Stimulated activated CD4-positive, alpha-beta T cell treated with anti-CD3 and anti-CD28 coated beads, TNF-alpha, amount 100 ng/mL, for 24 hours (primary cell): ENCODE results near the gene ZNF358.

ENCODE experiments used
- DNase-seq, 3 experiments: peaks; one replicate each; pipeline ENCODE4 v3.0.0-alpha.2; 2020; ENCODE audit warnings: low read depth in 3 of 3

The ZNF358 gene

DNA sequence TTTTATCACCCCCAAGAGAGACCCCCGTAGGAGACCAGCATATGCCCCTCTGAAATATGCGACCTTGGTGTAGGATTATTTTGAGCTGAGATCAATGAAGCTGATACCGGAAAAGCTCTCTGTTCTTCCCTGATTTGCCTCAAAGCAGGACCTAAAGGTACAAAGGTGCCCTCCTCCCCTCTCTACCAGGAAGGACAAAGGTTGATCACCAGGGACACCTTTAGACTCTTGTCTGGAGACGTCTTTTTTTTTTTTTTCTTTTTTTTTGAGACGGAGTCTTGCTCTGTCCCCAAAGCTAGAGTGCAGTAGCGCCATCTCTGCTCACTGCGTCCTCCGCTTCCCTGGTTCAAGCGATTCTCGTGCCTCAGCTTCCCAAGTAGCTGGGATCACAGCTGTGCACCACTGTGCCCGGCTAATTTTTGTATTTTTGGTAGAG lies 26.3 kb upstream of the ZNF358 start:
- no peak for DNase-seq

DNA sequence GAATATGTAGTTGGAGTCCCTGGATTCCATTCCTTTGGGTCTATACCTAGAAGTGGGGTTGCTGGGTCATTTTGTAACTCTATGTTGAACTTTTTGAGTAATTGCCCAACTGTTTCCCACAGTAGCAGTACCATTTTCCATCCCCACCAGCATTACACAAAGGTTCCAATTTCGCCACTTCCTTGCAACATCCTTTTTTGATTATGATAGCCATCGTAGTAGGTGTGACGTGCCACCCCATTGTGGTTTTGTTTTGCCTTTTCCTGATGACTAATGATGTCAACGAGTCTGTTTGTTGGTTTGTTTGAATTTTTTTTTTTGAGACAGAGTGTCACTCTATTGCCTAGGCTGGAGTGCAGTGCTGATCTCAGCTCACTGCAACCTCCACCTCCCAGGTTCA lies 23.8 kb upstream of the ZNF358 start:
- DNase-seq, result peak in 1 of 3 experiments; percentile 58

DNA sequence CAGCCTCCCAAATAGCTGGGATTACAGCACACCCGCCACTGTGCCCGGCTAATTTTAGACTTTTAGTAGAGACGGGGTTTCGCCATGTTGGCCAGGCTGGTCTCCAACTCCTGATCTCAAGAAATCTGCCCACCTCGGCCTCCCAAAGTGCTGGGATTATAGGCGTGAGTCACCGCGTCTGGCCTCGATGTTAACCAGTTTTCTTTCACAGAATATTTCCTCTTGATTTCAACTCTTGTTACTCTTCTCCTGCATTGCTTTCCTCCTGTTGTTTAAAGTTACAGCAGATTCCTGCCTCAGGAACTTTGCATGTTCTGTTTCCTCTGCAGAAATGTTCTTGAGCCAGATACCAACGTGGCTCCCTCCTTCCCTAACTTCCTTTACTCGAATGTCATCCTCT lies 23.3 kb upstream of the ZNF358 start:
- no peak for DNase-seq

DNA sequence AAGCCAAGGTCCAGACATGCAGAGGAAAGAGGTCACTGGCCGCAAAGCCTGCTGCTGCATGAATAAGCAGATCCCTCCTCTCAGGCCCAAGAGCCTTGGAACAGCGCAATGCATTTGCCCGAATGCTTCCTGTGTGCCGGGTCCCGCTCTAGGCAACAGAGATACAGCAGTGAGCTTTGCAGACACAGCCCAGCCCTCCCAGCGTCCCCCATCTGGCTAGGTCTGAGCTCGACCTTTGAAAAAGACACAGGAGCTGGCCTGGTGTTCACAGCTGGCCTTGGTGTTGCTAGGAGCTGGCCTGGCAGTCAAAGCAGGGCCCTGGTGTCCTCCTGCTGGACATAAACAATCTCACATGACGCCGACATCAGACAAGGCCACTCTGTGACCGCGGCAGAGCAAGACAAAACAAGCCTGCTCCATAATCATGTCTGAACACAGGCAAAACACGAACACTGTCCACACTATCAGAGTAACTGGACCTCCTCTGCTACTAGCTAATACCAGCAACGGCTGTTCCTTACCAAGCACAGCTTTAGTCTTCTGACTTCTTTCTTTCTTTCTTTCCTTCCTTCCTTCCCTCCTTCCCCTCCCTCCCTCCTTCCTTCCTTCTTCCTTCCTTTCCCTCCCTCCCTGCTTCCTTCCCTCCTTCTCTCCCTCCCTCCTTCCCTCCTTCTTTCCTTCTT lies 21.3 kb upstream of the ZNF358 start:
- no peak for DNase-seq

DNA sequence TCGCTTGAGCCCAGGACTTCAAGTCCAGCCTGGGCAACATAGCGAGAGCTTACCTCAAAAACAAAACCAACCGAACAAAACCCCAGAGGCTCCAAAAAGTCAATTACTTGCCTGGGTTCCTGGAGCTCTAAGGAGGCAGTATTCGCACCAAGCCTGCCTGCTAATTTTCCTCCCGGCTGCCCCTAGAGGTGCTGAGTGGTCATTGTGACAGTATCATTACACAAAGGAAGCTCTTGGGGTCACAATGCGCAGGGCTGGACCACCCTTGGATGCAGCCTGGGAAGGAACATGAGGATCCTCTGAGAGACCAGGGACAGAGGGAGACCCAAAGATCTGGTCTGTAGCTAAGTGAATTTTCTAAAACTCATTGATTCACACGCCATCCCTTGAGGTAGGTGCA lies 18.6 kb upstream of the ZNF358 start:
- DNase-seq, result no peak

DNA sequence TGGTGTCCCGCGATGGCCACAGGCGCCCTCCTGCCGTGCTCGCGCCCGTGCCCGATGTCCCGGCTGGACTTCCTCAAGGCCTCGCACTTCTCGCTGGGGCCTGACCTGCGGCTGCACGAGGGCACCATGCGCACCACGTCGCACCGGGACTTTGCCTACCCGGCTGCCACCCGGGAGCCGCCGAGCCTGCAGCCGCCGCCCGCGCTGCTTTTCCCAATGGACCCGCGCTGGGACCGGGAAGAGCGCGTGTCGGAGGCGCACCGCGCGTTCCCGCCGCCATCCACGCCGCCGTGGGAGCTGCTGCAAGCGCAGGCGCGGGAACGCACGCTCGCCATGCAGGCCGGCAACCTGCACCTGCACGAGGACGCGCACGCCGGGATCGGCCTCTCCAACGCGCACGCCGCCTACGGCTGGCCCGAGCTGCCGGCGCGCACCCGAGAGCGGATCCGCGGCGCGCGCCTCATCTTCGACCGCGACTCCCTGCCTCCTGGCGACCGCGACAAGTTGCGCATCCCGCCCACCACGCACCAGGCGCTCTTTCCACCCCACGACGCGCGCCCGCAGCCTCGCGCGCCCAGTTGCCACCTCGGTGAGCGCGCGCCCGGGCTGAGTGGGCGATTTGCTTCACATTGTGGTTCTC lies 15.0 kb upstream of the ZNF358 start:
- peak in 2 of 3 experiments; percentile 45 to 74 for DNase-seq

DNA sequence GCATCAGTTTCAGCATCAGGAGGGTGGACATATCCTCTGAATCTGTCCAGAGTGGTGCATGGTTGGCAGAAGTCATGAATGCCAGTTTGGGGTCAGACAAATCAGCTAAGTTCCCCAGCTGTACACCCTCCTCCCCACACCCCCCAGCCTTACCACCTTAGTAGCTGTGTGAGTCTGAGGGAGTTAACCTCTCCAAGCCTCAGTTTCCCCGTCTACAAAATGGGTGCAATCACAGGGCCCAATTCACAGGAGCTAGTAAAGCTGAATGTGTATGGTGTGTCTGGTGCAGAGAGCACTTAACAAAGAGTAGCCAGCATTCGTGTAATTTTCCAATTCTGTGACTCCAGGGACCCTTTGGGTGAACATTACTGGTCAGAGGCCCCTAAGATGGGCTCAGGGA lies 13.4 kb upstream of the ZNF358 start:
- no peak for DNase-seq

DNA sequence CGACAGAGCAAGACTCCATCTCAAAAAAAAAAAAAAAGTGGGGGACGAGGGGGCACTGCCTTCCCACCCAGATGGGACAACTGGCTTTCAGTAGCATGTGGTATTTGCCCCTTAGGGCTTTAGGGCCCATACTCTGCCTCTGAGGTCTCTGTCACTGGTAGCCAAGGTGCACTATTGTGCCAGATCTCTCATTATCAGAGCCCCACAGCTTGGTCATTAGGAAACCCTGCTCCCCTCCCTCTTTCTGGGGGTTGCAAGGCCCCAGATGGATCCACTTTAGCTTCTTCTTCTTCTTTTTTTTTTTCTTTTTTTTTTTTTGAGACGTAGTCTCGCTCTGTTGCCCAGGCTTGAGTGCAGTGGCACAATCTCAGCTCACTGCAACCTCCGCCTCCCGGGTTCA lies 11.2 kb upstream of the ZNF358 start:
- DNase-seq, result no peak

DNA sequence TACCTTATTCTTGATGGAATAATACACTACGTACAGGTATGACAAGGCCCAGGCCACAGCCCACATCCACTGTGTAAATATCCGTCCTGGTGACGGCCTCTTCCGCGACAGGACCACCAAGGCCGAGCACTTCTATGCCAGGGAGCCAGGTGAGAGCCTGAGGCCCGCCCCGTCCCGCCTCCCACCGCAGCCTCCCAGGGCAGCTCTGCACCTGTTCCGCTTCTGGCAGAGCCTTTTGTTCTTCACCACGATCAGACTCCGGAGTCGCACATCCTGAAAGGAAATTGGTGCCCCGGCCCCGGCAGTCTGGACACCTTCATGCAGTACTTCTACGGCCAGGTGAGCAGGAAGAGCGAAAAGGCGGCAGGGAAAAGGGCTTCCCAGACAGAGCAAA lies 10.6 kb upstream of the ZNF358 start:
- no peak for DNase-seq

DNA sequence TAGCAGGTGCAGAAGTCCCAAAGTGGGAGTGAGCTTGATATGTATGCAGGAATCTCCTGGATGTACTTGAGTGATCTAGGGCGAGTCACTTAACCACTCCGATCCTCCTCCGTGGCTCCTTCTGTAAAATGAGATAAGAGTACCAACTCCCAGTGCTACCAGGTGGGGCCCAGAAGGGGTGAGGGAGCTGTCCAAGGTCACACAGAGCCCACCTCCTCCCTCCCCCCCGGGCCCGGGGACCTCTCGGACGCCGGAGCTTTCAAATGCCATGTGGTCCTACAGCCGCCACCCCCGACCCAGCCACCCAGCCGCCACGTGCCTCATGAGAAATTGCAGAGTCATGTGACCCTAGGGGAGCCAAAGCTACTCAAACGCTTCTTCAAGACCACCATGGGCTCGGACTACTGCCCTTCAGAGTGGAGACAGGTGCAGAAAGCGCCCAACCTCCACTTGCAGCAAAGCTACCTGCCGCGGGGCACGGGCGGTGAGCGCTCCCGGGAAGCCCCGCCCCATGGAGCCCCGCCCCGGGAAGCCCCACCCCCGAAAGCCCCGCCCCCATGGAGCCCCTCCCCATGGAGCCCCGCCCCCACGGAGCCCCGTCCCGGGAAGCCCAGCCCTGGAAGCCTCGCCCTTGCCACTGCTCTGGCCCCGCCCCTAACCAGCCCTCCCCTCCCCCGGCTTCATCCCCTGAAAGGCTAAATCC lies 10.1 kb upstream of the ZNF358 start:
- DNase-seq, result no peak

DNA sequence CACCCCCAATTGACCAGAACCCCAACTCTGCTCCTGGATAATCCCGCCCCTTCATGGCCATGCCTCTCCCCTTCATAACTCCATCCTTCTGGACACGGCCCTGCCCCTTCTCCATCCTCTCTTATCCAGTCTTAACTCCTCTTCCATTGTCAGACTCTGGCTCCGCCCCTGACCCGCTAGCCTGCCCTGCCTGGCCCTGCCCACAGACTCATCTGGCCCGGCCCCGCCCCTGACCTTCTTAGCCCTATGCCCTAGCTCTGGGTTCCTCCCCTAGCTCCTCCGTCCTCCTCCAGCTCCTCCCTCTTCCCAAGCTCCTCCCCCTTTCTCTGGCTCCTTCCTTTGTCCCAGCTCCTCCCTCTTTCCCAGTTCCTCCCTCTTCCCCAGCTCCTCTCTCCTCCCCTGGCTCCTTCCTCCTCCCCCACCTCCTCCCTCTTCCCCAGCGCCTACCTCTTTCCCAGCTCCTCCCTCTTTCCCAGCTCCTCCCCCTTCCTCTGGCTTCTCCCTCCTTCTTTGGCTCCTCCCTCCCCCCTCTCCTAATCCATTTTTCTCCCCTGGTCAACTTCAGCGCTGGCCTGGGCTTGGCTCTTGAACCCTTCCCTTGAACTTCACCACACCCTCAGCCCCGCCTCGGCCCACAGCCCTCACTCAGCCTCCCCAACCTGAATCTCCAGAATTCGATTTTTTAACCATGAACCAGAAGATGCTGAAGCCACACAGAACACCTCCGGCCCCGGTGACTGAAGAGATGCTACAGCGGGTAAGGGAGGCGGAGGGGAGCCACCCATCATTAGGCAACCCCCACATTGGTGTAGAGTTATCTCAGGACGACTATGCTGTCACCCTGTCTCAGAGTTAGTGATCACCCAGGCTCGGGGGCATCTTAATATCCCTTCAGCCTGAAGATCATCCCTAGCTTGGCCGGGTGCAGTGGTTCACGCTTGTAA lies 9.2 kb upstream of the ZNF358 start:
- DNase-seq, result peak in 1 of 3 experiments; percentile 59

DNA sequence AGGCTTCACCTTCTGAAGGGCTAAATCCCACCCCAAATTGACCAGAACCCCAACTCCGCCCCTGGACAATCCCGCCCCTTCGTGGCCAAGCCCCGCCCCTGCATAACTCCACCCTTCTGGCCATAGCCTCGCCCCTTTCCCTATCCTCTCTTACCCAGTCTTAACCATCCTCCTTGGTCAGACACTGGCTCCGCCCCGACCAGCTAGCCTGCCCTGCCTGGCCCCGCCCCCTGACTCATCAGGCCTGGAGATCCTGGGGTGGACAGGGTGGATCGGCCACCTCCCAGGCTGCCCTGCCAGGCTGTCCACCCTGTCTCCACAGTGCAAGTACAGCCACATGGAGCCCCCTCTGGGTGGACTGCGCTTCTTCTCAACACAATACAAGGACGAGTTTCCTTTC lies 8.0 kb upstream of the ZNF358 start:
- no peak for DNase-seq

DNA sequence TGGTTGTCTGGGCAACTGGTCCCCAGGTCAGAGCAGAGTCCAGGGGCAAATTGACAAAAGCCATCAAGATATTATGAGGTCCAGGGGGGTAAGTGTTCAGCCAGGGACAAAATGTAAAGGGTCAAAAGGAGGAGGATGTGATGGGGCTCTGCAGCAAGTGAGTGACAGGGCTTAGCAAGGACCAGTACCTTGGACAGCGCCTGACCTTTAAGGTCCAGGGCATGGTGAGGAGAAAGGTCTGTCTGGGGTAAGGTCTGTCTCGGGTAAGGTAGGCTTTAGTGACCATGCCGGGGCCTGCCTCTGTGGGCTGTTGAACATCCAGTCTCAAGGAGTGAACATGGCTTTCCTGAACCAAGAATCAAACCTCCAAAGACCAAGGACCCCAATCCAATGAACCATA lies 6.3 kb upstream of the ZNF358 start:
- DNase-seq, result no peak

DNA sequence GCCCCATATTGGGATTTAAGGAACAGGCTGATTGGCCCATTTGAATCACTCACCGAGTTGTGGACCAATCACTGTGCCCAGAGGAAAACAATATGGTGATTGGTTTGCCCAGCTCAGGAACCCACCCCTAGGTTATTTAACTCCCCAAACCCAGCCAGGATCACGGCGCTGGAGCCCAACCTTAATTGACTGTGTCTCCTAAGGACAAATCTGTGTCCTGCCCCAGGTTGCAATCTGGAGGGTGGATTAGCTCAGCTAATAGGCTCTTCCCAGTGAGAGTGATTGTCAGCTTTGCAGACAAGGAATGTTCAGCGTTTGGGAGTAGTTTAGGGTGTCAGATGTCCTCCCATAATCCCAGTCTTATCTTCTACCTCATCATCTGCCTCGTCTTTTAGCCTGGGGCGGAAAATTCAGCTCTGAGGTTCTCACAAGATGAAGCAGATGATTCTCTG lies 3.5 kb upstream of the ZNF358 start:
- no peak for DNase-seq

DNA sequence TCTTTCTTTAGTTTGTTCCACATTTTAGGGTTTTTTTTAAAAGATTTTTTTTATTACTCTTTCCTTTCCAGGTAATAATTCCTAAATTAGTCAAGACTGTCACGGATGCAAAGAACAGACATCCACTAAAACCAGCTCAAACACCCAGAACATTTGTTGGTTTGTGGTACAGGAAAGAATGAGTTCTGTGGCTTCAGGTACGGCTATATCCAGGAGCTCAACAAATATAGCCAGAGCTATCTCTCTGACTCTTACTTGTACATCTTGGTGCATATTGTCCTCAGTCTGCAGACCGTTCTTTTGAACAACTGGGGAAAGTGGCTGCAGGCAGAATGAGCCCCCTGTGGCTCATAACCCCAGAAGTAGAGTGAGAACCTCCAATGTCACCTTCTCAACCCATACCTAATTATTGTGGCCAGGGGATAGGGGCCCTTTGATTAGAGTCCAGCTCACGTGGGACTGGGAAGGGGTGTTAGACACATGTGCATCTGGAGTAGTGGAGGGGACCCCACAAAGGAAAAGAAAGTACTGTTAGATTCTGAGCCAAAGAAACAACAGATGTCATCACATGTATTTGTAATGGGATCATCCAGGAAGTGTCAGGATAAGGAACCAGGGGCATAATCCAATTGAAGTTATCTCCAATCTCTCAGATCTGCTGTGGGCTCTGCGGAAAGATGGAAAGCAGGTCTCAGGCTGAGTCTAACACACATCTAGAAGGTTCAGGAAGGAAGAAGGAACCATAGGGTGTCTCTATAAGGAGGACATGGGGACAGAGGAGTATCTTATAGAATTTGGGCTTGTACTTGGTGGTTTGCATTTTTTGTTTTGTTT lies 1.9 kb upstream of the ZNF358 start:
- DNase-seq, result no peak

DNA sequence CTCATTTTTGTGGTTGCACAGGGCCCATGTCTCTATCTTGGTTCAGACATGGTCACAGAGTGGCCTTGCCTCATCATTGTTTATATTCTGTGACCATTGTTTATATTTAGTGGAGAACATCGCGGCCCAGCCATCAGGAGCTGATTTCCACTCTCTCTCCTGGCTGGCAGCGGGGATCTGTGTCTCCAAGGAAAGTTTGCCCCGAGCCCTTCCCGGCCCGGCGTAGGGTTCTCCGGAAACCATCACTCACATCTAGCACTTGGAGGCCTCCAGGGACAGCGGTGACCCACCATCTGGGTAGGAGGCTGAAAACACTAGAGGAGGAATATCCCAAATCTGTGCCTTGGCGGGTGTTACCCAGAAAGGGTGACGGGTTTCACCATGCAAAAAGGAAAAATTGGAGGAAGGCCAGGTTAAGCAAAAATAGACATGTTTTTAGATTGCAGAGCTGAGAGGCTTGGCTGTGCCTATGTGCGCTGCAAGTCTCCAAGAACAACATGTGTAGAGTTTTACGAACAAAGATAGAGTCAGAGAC lies 726 bp upstream of the ZNF358 start:
- no peak for DNase-seq

DNA sequence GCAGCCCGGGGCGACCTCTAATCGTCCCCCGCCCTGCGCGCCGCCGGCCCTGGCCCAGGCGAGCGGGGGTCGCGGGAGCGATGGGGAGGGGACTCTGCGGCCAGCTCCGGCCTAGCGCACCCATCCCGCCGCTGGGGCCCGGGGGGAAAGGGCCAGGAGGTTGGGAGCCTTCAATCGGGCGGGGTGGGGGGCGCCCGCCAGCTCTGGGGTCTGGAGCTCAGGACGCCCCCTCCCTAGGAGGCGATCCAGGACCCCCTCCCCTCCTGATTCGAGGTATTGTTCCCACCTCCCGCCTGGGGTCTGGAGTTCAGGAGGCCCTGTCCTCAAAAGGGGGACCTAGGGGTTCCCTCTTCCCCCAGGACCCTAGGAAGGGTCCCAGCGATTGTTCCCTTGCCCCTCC lies 430 bp downstream of the ZNF358 start:
- no peak for DNase-seq

DNA sequence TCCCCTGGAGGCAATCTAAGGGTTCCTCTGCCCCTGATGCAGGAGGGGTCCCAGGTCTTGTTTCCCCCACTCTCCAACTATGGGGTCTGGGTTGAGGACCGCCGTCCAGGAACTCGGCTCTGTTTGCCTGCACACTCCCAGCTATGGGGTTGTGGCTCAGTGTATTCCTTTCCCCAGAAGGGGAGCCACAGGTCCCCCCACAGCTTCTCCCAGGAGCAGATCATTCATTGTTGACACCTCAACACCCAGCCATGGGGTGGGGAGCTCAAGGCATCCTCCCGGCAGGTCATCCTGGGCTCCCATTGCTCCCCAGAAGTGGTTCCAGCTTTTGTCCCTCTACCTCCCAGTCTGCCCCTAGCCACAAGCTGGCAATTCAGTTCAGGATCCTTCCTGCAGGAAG lies 975 bp downstream of the ZNF358 start:
- DNase-seq, result no peak

DNA sequence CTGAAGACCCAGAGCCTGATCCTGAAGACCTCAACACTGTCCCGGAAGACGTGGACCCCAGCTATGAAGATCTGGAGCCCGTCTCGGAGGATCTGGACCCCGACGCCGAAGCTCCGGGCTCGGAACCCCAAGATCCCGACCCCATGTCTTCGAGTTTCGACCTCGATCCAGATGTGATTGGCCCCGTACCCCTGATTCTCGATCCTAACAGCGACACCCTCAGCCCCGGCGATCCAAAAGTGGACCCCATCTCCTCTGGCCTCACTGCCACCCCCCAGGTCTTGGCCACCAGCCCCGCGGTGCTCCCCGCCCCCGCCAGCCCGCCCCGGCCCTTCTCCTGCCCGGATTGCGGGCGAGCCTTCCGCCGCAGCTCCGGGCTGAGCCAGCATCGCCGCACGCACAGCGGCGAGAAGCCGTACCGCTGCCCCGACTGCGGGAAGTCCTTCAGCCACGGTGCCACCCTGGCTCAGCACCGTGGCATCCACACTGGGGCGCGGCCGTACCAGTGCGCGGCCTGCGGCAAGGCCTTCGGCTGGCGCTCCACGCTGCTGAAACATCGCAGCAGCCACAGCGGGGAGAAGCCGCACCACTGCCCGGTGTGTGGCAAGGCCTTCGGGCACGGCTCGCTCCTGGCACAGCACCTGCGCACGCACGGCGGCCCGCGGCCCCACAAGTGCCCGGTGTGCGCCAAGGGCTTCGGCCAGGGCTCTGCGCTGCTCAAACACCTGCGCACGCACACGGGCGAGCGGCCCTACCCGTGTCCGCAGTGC lies 3.6 kb downstream of the ZNF358 start:
- DNase-seq, result no peak
